Ectodermal cell (in vitro differentiated cells): ENCODE measurements around the gene PTPRG.
"Not testable (repeated sequence)": the region's sequence is repeated elsewhere in the genome, so short reads cannot be mapped to it uniquely, and the experiment has no call there.

Source experiments
- H3K27ac ChIP-seq: 2 replicates; pipeline ENCODE4 v1.7.0; 2013; ENCODE audit warnings: mild to moderate bottlenecking, low read depth, low read length; ENCODE audit not compliant: insufficient read depth, poor library complexity, severe bottlenecking
- H3K27me3 ChIP-seq: 2 replicates; pipeline ENCODE4 v1.7.0; 2013; ENCODE audit warnings: mild to moderate bottlenecking, low read length; ENCODE audit not compliant: insufficient read depth, control insufficient read depth, poor library complexity, severe bottlenecking
- H3K36me3 ChIP-seq: one replicate; pipeline ENCODE4 v1.7.0; 2013; ENCODE audit warnings: low read length; ENCODE audit not compliant: control insufficient read depth, insufficient read depth
- H3K4me1 ChIP-seq: one replicate; pipeline ENCODE4 v1.7.0; 2013; ENCODE audit warnings: low read length; ENCODE audit not compliant: control insufficient read depth, insufficient read depth
- H3K4me3 ChIP-seq: 2 replicates; pipeline ENCODE4 v1.7.0; 2013; ENCODE audit warnings: low read depth, low read length, control low read depth; ENCODE audit not compliant: insufficient read depth
- H3K9me3 ChIP-seq: 2 replicates; pipeline ENCODE4 v1.7.0; 2013; ENCODE audit warnings: mild to moderate bottlenecking, low read length, moderate library complexity; ENCODE audit not compliant: control insufficient read depth
- WGBS, 2 experiments: methylation state at CpG; one replicate each; pipeline ENCODE4 v1.1.7; 2013; ENCODE audit warnings: missing lambda C conversion rate in 2 of 2; 5-methylcytosine and 5-hydroxymethylcytosine counted together

PTPRG gene

DNA sequence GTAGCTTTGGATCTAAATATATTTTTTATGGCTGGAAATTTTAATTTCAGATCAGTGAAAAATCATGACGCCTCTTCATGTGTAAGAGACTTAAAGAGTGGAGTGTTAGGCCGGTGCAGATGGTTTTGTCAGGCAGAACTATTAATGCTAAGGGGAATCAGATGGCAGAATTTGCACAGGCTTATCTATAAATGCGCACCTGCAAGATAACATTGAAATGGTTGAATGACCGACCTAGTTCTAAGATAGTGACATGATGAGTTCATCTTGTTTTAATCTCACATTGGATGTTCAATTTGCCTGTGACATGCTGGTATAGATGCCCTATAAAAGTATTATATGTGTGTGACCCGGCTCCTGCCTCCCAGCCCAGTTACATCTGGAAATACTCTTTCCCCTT is 471.4 kb downstream of the PTPRG start:
- H3K4me3 ChIP-seq: no peak overlapping the region
- no peaks in the 10 kb centered on the region for H3K4me1 ChIP-seq
- no peaks in the 10 kb centered on the region for H3K36me3 ChIP-seq
- 94 to 97% methylated on average over 5 of the region's 5 CpGs for WGBS, 2 experiments
- no peak overlapping the region for H3K27ac ChIP-seq
- H3K27me3 ChIP-seq: no peaks in the 10 kb centered on the region
- H3K9me3 ChIP-seq: no peaks in the 10 kb centered on the region

DNA sequence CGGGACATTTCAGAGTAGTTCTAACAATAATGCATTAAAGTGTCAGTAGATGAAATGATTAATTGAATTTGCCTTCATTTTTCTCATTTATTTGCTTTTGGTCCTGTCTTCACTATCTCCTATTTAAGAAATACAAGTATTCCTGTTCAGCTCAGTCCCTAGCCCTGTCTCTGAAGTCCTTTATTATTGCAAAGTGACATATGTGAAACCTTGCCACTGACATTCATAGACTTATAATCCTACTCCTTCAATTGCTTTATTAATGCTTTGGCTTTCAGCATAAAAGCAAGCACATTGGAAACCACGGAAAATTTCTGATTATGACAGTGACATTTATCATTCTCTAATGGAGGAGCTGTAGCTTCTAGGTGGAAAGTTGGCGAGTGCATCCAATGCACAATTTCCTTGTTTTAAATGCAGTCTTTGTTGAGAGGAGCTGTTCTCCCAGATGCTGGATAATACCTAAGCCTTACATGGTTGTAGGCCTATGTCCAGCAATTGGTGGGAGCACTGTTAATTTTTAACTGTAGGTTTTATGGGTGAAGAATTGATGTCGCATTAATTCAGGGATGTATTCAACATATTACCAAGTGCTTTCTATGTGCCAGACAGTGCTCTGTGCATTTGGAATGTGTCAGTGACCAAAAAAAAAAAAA is 474.2 kb downstream of the PTPRG start:
- Histone ChIP-seq H3K4me1 (no peaks in the 10 kb centered on the region), H3K9me3 (no peaks in the 10 kb centered on the region), H3K36me3 (no peaks in the 10 kb centered on the region), H3K27me3 (no peaks in the 10 kb centered on the region), H3K4me3 (no peak overlapping the region), H3K27ac (no peak overlapping the region)
- 97 to 100% methylated on average over 3 to 4 of the region's 4 CpGs for WGBS, 2 experiments

DNA sequence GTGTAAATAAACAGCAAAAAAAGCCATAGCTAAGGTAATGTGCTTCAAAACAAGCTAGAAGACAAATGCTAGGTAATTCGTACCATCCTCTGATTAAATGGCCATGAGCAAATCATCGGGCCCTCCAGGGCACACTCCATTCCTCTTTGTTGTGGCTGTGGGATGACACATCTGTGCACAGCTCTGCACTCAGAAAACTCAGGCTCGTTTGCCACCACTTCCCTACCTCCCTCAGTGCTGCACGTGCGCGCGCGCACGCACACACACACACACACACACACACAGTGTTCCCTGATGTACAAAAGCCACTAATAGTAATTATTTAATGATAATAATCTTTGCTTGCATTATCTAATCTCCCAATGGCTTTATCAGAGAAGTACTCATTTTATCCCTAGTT is 475.4 kb downstream of the PTPRG start:
- H3K4me3 ChIP-seq: no peak overlapping the region
- 92 to 95% methylated on average over 3 to 9 of the region's 9 CpGs for WGBS, 2 experiments
- no peak overlapping the region for H3K27ac ChIP-seq
- H3K36me3 ChIP-seq: no peaks in the 10 kb centered on the region
- H3K9me3 ChIP-seq: no peaks in the 10 kb centered on the region
- no peaks in the 10 kb centered on the region for H3K27me3 ChIP-seq
- H3K4me1 ChIP-seq: no peaks in the 10 kb centered on the region

DNA sequence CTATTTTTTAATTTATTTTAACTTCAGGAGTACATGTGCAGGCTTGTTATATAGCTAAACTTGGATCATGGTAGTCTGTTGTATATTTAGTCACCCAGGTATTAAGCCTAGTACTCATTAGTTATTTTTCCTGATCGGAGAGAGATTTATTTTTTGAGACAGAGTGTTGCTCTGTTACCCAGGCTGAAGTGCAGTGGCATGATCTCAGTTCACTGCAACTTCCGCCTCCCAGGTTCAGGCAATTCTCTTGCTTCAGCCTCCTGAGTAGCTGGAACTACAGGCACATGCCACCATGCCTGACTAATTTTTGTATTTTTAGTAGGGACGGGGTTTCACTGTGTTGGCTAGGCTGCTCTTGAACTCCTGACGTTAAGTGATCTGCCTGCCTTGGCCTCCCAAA is 477.4 kb downstream of the PTPRG start:
- 91 to 92% methylated on average over 4 of the region's 4 CpGs for WGBS, 2 experiments
- H3K27ac ChIP-seq, H3K4me1 ChIP-seq, H3K36me3 ChIP-seq, H3K9me3 ChIP-seq, H3K4me3 ChIP-seq, H3K27me3 ChIP-seq: not testable (repeated sequence)

DNA sequence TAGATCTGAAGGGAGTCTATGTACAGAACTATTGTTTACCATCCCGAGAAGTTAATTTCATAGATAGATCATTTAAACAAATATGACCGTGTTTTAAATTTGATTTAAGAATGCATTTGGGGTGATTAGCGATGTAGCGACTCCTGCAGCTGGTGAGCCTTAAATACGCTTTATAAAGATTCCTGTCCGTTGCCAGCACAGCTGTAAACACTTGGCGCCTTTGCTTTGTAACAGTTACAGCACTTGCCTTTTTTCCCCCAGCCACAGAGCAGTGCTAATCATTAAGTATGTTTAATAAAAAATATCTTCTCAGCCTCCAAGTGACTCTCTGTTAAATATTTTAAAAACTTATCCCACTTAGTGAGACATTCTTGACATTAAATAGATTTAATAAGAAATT is 478.2 kb downstream of the PTPRG start:
- H3K4me3 ChIP-seq: no peak overlapping the region
- peaks cover 6% of the 10 kb centered on the region for H3K4me1 ChIP-seq
- WGBS, 2 experiments: 97 to 99% methylated on average over 6 to 7 of the region's 7 CpGs
- H3K36me3 ChIP-seq: no peaks in the 10 kb centered on the region
- H3K27me3 ChIP-seq: no peaks in the 10 kb centered on the region
- no peaks in the 10 kb centered on the region for H3K9me3 ChIP-seq
- H3K27ac ChIP-seq: no peak overlapping the region

DNA sequence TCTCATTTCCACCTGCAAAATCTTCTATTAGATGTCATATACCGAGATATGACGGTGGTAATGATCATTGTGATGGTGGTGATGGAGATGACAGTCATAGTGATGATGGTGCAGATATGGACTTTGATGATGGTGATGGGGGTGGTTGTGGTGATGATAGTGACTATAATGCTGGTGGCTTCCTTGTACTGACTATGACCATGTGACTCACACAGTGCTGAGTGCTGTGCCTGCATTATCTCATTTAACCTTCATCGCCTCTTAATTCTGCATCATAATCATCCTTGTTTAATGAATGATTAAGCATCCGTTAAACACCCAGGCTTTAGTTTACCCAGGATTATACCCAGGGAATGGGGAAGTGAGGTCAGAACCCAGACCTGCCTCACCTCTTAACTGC is 480.3 kb downstream of the PTPRG start:
- Histone ChIP-seq H3K27ac (no peak overlapping the region), H3K36me3 (no peaks in the 10 kb centered on the region), H3K9me3 (no peaks in the 10 kb centered on the region), H3K4me3 (no peak overlapping the region), H3K27me3 (no peaks in the 10 kb centered on the region), H3K4me1 (peaks cover 6% of the 10 kb centered on the region)
- WGBS, 2 experiments: 97 to 98% methylated on average over 4 of the region's 4 CpGs

DNA sequence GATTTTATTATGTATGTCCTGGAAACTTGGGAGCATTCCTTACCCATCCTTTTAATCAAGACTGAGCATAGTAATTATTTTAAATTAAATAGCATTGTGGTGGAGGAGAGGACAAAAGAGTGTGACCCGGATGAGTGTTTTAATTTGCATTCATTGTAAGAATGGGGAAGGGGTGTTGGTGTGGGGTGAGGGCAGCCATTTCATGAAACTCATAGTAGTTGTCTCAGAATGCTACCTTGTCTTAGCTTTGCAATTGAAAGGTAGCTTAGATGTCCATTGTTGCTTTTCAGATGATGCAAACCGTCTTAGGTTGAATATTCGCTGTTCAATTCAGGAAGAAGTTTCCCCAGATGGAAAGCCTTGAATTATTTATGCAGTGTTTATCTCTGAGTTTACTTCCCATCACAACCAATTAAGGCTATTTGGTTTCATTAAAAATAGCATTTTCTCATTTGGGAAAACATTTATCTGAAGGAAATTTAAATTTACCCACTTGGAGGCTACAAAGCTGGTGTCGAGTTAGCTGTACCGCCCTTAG is 483.6 kb downstream of the PTPRG start:
- Histone ChIP-seq H3K27me3 (no peaks in the 10 kb centered on the region), H3K9me3 (no peaks in the 10 kb centered on the region), H3K27ac (no peak overlapping the region), H3K4me3 (no peak overlapping the region), H3K4me1 (peaks cover 6% of the 10 kb centered on the region), H3K36me3 (no peaks in the 10 kb centered on the region)
- WGBS, 2 experiments: 66 to 80% methylated on average over 4 to 5 of the region's 5 CpGs

DNA sequence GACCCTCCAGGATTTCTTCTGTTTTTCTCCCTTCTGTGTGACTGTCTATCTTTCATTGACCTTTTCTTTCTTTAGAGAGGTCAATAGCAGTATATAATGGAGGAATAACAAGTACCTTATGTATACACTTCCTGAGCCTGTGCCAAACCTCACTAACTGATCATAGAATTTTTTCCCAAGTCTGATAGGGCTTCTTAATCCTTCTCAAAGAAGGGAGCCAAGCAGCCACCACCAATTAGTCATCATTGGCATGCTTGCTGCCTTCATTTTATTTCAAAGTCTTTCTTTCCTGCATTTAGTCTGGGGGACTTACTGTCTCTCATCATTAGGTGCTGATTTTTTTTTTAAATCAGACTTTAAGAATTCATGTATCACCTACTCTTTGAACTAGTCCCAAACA is 485.0 kb downstream of the PTPRG start:
- Histone ChIP-seq H3K4me3 (no peak overlapping the region), H3K9me3 (no peaks in the 10 kb centered on the region), H3K4me1 (peaks cover 6% of the 10 kb centered on the region), H3K27me3 (no peaks in the 10 kb centered on the region), H3K36me3 (no peaks in the 10 kb centered on the region), H3K27ac (no peak overlapping the region)

DNA sequence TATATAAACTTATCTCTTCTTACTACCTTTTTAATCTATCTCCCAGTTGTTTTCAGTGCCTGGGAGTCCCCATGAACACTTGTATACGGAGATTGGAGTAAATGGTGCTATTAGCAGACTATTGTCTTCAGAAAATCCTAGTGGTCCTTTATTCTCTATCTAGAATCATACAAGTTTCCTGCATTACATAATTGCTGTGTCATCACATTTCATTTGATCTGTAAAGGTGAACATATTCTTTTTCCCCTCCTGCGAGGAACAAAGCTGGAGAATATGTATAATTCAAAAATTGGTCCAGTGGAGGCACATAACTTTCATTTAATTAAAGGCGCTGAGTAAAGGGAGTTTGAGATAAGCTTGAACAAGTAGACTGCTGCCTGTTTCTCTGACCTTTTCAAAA is 487.2 kb downstream of the PTPRG start:
- H3K4me3 ChIP-seq: no peak overlapping the region
- H3K27ac ChIP-seq: no peak overlapping the region
- H3K27me3 ChIP-seq: no peaks in the 10 kb centered on the region
- WGBS, 2 experiments: 94 to 100% methylated on average over 2 to 3 of the region's 3 CpGs
- no peaks in the 10 kb centered on the region for H3K9me3 ChIP-seq
- no peaks in the 10 kb centered on the region for H3K36me3 ChIP-seq
- H3K4me1 ChIP-seq: no peaks in the 10 kb centered on the region

DNA sequence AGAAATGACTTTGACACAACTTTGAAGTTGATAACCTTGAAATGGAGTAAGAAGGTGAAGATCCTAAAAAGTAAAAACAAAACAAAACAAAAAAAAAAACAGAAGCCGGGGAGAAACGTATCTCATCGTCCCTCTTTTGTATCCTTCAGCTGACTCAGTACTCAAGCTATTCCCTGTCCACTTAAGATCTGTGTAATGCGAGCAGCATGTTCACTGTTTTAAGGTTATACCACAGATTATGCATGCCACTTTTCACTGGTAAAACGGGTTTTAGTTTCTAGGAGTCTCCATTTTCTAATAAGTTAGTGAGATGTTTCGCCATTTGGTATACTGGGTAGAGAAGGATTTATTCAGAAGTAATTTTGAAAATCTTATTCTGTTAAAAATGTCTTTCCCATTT is 487.7 kb downstream of the PTPRG start:
- WGBS, 2 experiments: 93 to 95% methylated on average over 6 of the region's 6 CpGs
- no peak overlapping the region for H3K27ac ChIP-seq

DNA sequence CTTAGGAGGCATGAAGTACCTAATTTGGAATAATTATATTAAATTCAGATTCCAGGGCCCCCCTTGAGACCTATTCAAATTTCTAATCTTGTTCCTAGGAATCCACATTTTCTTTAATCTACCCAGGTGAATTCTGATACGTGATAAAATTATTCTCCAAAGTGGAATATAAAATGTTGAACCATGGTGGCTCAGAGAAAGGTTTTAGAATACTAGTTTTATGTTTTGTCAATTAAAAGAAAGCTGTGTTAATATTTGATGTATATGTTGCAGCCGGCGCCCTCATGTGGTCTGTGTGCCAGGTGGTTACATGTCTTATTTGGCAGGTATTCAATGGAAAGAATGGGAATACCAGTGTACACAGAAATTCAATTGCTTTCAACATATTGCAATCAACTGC is 490.1 kb downstream of the PTPRG start:
- H3K4me1 ChIP-seq: no peaks in the 10 kb centered on the region
- WGBS, 2 experiments: 85 to 87% methylated on average over 3 of the region's 3 CpGs

More for the DNA sequence above, 487.7 kb downstream of the PTPRG start:
- Histone ChIP-seq H3K27me3 (no peaks in the 10 kb centered on the region), H3K36me3 (no peaks in the 10 kb centered on the region), H3K4me1 (no peaks in the 10 kb centered on the region), H3K4me3 (no peak overlapping the region), H3K9me3 (no peaks in the 10 kb centered on the region)

More for the DNA sequence above, 490.1 kb downstream of the PTPRG start:
- Histone ChIP-seq H3K4me3 (no peak overlapping the region), H3K36me3 (no peaks in the 10 kb centered on the region), H3K9me3 (no peaks in the 10 kb centered on the region), H3K27ac (no peak overlapping the region), H3K27me3 (no peaks in the 10 kb centered on the region)
